NCI-H748 treated with DMSO at 0.1 percent for 48 hours (cell line): Measurements from ENCODE around the gene RUSF1.
"Not testable (repeated sequence)": the region's sequence is repeated elsewhere in the genome, so short reads cannot be mapped to it uniquely, and the experiment has no call there.

ENCODE experiments used
- DNase-seq: peaks from one replicate; lab custom pipeline; 2025; lab: John Stamatoyannopoulos, UW

The RUSF1 gene

GRCh38 chr16:31452631-31453106 lies 55.5 kb downstream of the RUSF1 start:
- DNase-seq = no peak

- no peak for DNase-seq
Measured at GRCh38 chr16:31451681-31452351, 56.4 kb downstream of the RUSF1 start.

- DNase-seq = no peak
Measured at GRCh38 chr16:31451201-31451600, 57.0 kb downstream of the RUSF1 start.

GRCh38 chr16:31445931-31446330 lies 62.3 kb downstream of the RUSF1 start:
- DNase-seq = not testable (repeated sequence)

GRCh38 chr16:31441956-31442355 lies 66.2 kb downstream of the RUSF1 start:
- DNase-seq = no peak

- DNase-seq = no peak
Measured at GRCh38 chr16:31440516-31441184, 67.5 kb downstream of the RUSF1 start.

- DNase-seq = no peak
Measured at GRCh38 chr16:31439519-31439918, 68.7 kb downstream of the RUSF1 start.
